Tibial artery (tissue), 4 donors: Measurements from ENCODE around the gene NHSL2.

Experiments used
- DNase-seq, 2 donors: peaks; one replicate each; pipeline ENCODE4 v3.0.0-alpha.2; 2019
- H3K27ac ChIP-seq, 2 donors: fragments of 200-600 bp; sonication (generic) in 1 of 2; 1 replicate in 1 of 2; 2 replicates in 1 of 2; pipeline ENCODE4 v1.5.1; 2018 to 2019; ENCODE audit warnings: mild to moderate bottlenecking in 1 of 2
- H3K27me3 ChIP-seq, 2 donors: fragments of 200-600 bp; sonication (generic) in 1 of 2; one replicate each; pipeline versions ENCODE4 v1.5.1 to v1.6.0; 2016 to 2019
- H3K36me3 ChIP-seq, 3 donors: fragments of 200-600 bp; sonication (generic) in 2 of 3; one replicate each; pipeline ENCODE4 v1.5.1; 2016 to 2019; ENCODE audit warnings: mild to moderate bottlenecking in 2 of 3
- H3K4me1 ChIP-seq, 4 donors: fragments of 200-600 bp; sonication (generic) in 2 of 4; 1 replicate in 3 of 4; 2 replicates in 1 of 4; pipeline ENCODE4 v1.5.1; 2016 to 2019
- H3K4me3 ChIP-seq, 2 donors: fragments of 200-600 bp; sonication (generic) in 1 of 2; 1 replicate in 1 of 2; 2 replicates in 1 of 2; pipeline ENCODE4 v1.5.1; 2018 to 2019; ENCODE audit warnings: mild to moderate bottlenecking in 2 of 2
- H3K9me3 ChIP-seq, 3 donors: fragments of 200-600 bp; sonication (generic) in 1 of 3; one replicate each; pipeline ENCODE4 v1.5.1; 2016 to 2019
- CTCF ChIP-seq, 2 experiments: fragments of 200-600 bp in 1 of 2; fragments of 450-650 bp in 1 of 2; IDR thresholded peaks; one replicate each; pipeline ENCODE4 v1.5.1; 2017 to 2019; ENCODE audit warnings: antibody characterized with exemption in 2 of 2, mild to moderate bottlenecking in 1 of 2, moderate library complexity in 1 of 2
- intact Hi-C: fragments of 100-400 bp; cut with DNase I; formaldehyde crosslinking; loops from one replicate; pipeline ENCODE4 v1.15.0; 2023; ENCODE audit warnings: low total_unique reads

Gene NHSL2

GRCh38 chrX:71990518-71990917, 79.9 kb downstream of the NHSL2 start:
- Histone ChIP-seq H3K4me1 (no peaks in the 10 kb centered on the region), H3K27ac (no peak overlapping the region), H3K9me3 (no peaks in the 10 kb centered on the region), H3K27me3 (no peaks in the 10 kb centered on the region), H3K36me3 (no peaks in the 10 kb centered on the region), H3K4me3 (no peak overlapping the region)
- no peak for TF ChIP-seq CTCF (IDR thresholded peaks at IDR 0.05)
- intact Hi-C loops = no loop called here
- DNase-seq = no peak

GRCh38 chrX:71991164-71991563, 80.5 kb downstream of the NHSL2 start:
- no peak overlapping the region for H3K27ac ChIP-seq

GRCh38 chrX:71992711-71993110, 82.1 kb downstream of the NHSL2 start:
- Histone ChIP-seq H3K27me3 (no peaks in the 10 kb centered on the region), H3K9me3 (no peaks in the 10 kb centered on the region), H3K27ac (no peak overlapping the region), H3K36me3 (no peaks in the 10 kb centered on the region), H3K4me1 (no peaks in the 10 kb centered on the region), H3K4me3 (no peak overlapping the region)
- DNase-seq = no peak
- no peak for TF ChIP-seq CTCF (IDR thresholded peaks at IDR 0.05)
- intact Hi-C loops = no loop called here

More at GRCh38 chrX:71991164-71991563, 80.5 kb downstream of the NHSL2 start:
- no peak for TF ChIP-seq CTCF (IDR thresholded peaks at IDR 0.05)
- Histone ChIP-seq H3K4me1 (no peaks in the 10 kb centered on the region), H3K27me3 (no peaks in the 10 kb centered on the region), H3K4me3 (no peak overlapping the region), H3K36me3 (no peaks in the 10 kb centered on the region), H3K9me3 (no peaks in the 10 kb centered on the region)
- intact Hi-C loops = no loop called here
- DNase-seq = no peak

- no peak for DNase-seq
- Histone ChIP-seq H3K36me3 (no peaks in the 10 kb centered on the region), H3K4me3 (no peak overlapping the region), H3K4me1 (no peaks in the 10 kb centered on the region), H3K27me3 (no peaks in the 10 kb centered on the region), H3K27ac (no peak overlapping the region), H3K9me3 (no peaks in the 10 kb centered on the region)
- intact Hi-C loops = no loop called here
- TF ChIP-seq CTCF (IDR thresholded peaks at IDR 0.05) = no peak
Measured at GRCh38 chrX:71993371-71993770, 82.7 kb downstream of the NHSL2 start.

GRCh38 chrX:71994601-71995000, 84.0 kb downstream of the NHSL2 start:
- H3K4me1 ChIP-seq = no peaks in the 10 kb centered on the region
- no peaks in the 10 kb centered on the region for H3K36me3 ChIP-seq
- TF ChIP-seq CTCF (IDR thresholded peaks at IDR 0.05) = no peak

GRCh38 chrX:71995122-71995521, 84.5 kb downstream of the NHSL2 start:
- DNase-seq = no peak
- intact Hi-C loops = no loop called here
- Histone ChIP-seq H3K4me3 (no peak overlapping the region), H3K27me3 (no peaks in the 10 kb centered on the region), H3K4me1 (no peaks in the 10 kb centered on the region), H3K27ac (no peak overlapping the region), H3K9me3 (no peaks in the 10 kb centered on the region), H3K36me3 (no peaks in the 10 kb centered on the region)
- no peak for TF ChIP-seq CTCF (IDR thresholded peaks at IDR 0.05)

More at GRCh38 chrX:71994601-71995000, 84.0 kb downstream of the NHSL2 start:
- no peaks in the 10 kb centered on the region for H3K27me3 ChIP-seq
- H3K27ac ChIP-seq = no peak overlapping the region
- no peak overlapping the region for H3K4me3 ChIP-seq
- intact Hi-C loops = no loop called here
- no peak for DNase-seq
- no peaks in the 10 kb centered on the region for H3K9me3 ChIP-seq
